CD4-positive, alpha-beta T cell (primary cell): ENCODE data around the gene TTC8. TPM values are rescaled to one million over a fixed set of nuclear protein-coding genes. Genes with fewer than 3 reads are reported as not detected.

Source experiments
- ATAC-seq: fragments of 200-7000 bp; cut with Tn5 transposase; one replicate; pipeline ENCODE4 v1.10.0; 2022; ENCODE audit warnings: mild to moderate bottlenecking; ENCODE audit not compliant: poor library complexity
- CTCF ChIA-PET: fragments of 350-600 bp; sonication (Branson Sonifier 250); formaldehyde crosslinking; loops from one replicate; lab custom pipeline; 2021; ENCODE audit warnings: antibody characterized with exemption, inconsistent platforms; lab: Charles Lee
- POLR2A ChIA-PET: fragments of 350-600 bp; sonication (Branson Sonifier 250); formaldehyde crosslinking; loops from one replicate; lab custom pipeline; 2021; ENCODE audit warnings: antibody characterized with exemption, inconsistent platforms; lab: Charles Lee
- DNase-seq, 14 experiments: peaks; one replicate each; pipeline ENCODE4 v3.0.0-alpha.2; 2013 to 2020; ENCODE audit warnings: mixed read lengths in 2 of 14
- H3K27ac ChIP-seq, 2 donors: one replicate each; pipeline versions ENCODE4 v1.5.1 to v1.7.0; 2013; ENCODE audit warnings: low read length in 2 of 2, low read depth in 1 of 2, mild to moderate bottlenecking in 1 of 2
- H3K27me3 ChIP-seq, 2 experiments: 1 replicate in 1 of 2; 2 replicates in 1 of 2; pipeline versions ENCODE4 v1.6.1 to v1.7.0; 2013; ENCODE audit warnings: low read length in 2 of 2, control low read depth in 1 of 2, mild to moderate bottlenecking in 1 of 2, moderate library complexity in 1 of 2; ENCODE audit not compliant: insufficient read depth in 2 of 2, control insufficient read depth in 1 of 2
- H3K36me3 ChIP-seq: one replicate; pipeline ENCODE4 v1.6.1; 2013; ENCODE audit warnings: low read length, control low read depth; ENCODE audit not compliant: insufficient read depth
- H3K4me1 ChIP-seq: one replicate; pipeline ENCODE4 v1.6.1; 2013; ENCODE audit warnings: low read length, control low read depth; ENCODE audit not compliant: insufficient read depth
- H3K4me3 ChIP-seq: one replicate; pipeline ENCODE4 v1.5.1; 2013; ENCODE audit warnings: mild to moderate bottlenecking, low read length, moderate library complexity
- H3K9me3 ChIP-seq, 2 experiments: 1 replicate in 1 of 2; 2 replicates in 1 of 2; pipeline versions ENCODE4 v1.6.1 to v1.7.0; 2013; ENCODE audit warnings: low read length in 2 of 2, mild to moderate bottlenecking in 2 of 2, control low read depth in 1 of 2, moderate library complexity in 1 of 2; ENCODE audit not compliant: control insufficient read depth in 1 of 2, insufficient read depth in 1 of 2
- H3K27ac Mint-ChIP-seq: one replicate; pipeline ENCODE4 v1.8.0; 2020; ENCODE audit warnings: mixed read lengths
- H3K27me3 Mint-ChIP-seq: one replicate; pipeline ENCODE4 v1.8.0; 2021; ENCODE audit warnings: mixed read lengths
- H3K36me3 Mint-ChIP-seq: one replicate; pipeline ENCODE4 v1.8.0; 2021; ENCODE audit warnings: low read depth, mixed read lengths
- H3K4me1 Mint-ChIP-seq: one replicate; pipeline ENCODE4 v1.8.0; 2021; ENCODE audit warnings: low read depth, mixed read lengths
- H3K4me3 Mint-ChIP-seq: one replicate; pipeline ENCODE4 v1.8.0; 2020; ENCODE audit warnings: mild to moderate bottlenecking, mixed read lengths
- H3K9me3 Mint-ChIP-seq: one replicate; pipeline ENCODE4 v1.8.0; 2020; ENCODE audit warnings: mixed read lengths
- CTCF ChIP-seq: fragments of 200-600 bp; IDR thresholded peaks from one replicate; pipeline ENCODE4 v1.8.0; 2022; ENCODE audit warnings: antibody characterized with exemption, mild to moderate bottlenecking
- intact Hi-C, 2 experiments: fragments of 100-400 bp; cut with DNase I in 1 of 2; cut with micrococcal nuclease in 1 of 2; formaldehyde crosslinking; loops; one replicate each; pipeline versions ENCODE4 v1.15.1 to v1.9.0; 2023 to 2025; cut with DNase I, micrococcal nuclease
- total RNA-seq, 174 experiments: library from RNA in 2 of 174; stranded (reverse) in 2 of 174; gene quantifications; one replicate each; pipeline ENCODE4 v1.2.3 and lab custom pipeline; 2021 to 2026

Gene TTC8
- total RNA-seq, 2 experiments from 2014 or later, result 1.6 to 2.1 TPM

DNA sequence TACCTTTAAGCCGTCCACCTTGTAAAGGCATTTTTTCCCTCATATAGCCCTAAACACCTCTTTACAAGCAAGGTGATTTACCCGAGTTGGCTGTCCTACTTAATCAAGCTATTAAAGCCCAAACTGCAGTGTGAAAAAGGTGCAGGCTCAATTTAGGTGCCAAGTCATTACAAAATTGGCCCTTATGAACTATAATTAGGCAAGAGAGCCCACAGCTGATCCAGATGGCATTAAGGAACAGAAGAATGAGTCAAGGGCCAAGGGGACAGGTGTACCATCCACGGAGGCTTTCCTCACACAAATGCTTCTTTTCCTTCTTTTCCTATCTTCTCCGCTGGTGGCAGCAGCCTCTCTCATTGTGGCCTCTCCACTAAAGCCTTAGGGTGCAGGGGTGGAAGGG is 90.5 kb downstream of the TTC8 start:
- no peaks in the 10 kb centered on the region for H3K4me1 Mint-ChIP-seq
- POLR2A ChIA-PET, result no interaction called here
- peaks cover 3 to 4% of the 10 kb centered on the region in 2 experiments for H3K27me3 ChIP-seq
- no peaks in the 10 kb centered on the region for H3K9me3 ChIP-seq
- no peaks in the 10 kb centered on the region for H3K36me3 ChIP-seq
- H3K27me3 Mint-ChIP-seq, result peaks cover 22% of the 10 kb centered on the region
- H3K36me3 Mint-ChIP-seq, result no peaks in the 10 kb centered on the region
- no peak overlapping the region for H3K4me3 ChIP-seq
- no peak for TF ChIP-seq CTCF
- intact Hi-C loops, result no loop called here
- CTCF ChIA-PET, result no interaction called here
- H3K27ac ChIP-seq, result no peak overlapping the region
- H3K9me3 Mint-ChIP-seq, result no peaks in the 10 kb centered on the region
- no peak overlapping the region for H3K27ac Mint-ChIP-seq
- DNase-seq (no peak), ATAC-seq (no peak)
- H3K4me1 ChIP-seq, result no peaks in the 10 kb centered on the region
- H3K4me3 Mint-ChIP-seq, result no peak overlapping the region

- Histone ChIP-seq H3K9me3 (peaks cover 0 to 3% of the 10 kb centered on the region in 2 experiments), H3K4me1 (no peaks in the 10 kb centered on the region), H3K36me3 (no peaks in the 10 kb centered on the region), H3K27me3 (peaks cover 4 to 8% of the 10 kb centered on the region in 2 experiments), H3K4me3 (no peak overlapping the region), H3K27ac (no peak overlapping the region)
- ChIA-PET POLR2A (no interaction called here), CTCF (no interaction called here)
- intact Hi-C loops, result no loop called here
- H3K27ac Mint-ChIP-seq, result no peak overlapping the region
- no peaks in the 10 kb centered on the region for H3K9me3 Mint-ChIP-seq
- no peaks in the 10 kb centered on the region for H3K36me3 Mint-ChIP-seq
- no peak for ATAC-seq
- peaks cover 29% of the 10 kb centered on the region for H3K27me3 Mint-ChIP-seq
- DNase-seq, result no peak
- no peak for TF ChIP-seq CTCF
- H3K4me1 Mint-ChIP-seq, result no peaks in the 10 kb centered on the region
- H3K4me3 Mint-ChIP-seq, result no peak overlapping the region
These were observed 95.1 kb downstream of the TTC8 start for GRCh38 chr14:88919502-88919901.

Other genes with a start within 250 kb of the TTC8 start
- gene EML5, start 31.7 kb upstream of the TTC8 start, total RNA-seq, result 1 to 10 TPM; 2.8 to 3.1 TPM